CD14-positive monocyte (primary cell): ENCODE measurements around the gene PDZK1. TPM values are rescaled to one million over a fixed set of nuclear protein-coding genes. Genes with fewer than 3 reads are reported as not detected.
A peak's percentile ranks its signal among the peaks of the same experiment; 100 is the strongest.

Experiments used
- DNase-seq, 3 donors: peaks; one replicate each; pipeline ENCODE4 v3.0.0-alpha.2; 2011 to 2022
- H2AFZ ChIP-seq: 2 replicates; pipeline ENCODE4 v1.6.0; 2012; ENCODE audit warnings: mild to moderate bottlenecking, low read depth, low read length, inconsistent platforms; ENCODE audit not compliant: insufficient read depth, poor library complexity, severe bottlenecking
- H3K27ac ChIP-seq, 2 donors: 1 replicate in 1 of 2; 2 replicates in 1 of 2; pipeline ENCODE4 v1.5.1; 2012 to 2013; ENCODE audit warnings: low read length in 2 of 2, control low read depth in 1 of 2, inconsistent platforms in 1 of 2, low read depth in 1 of 2, mild to moderate bottlenecking in 1 of 2
- H3K27me3 ChIP-seq, 2 donors: one replicate each; pipeline versions ENCODE4 v1.6.0 to v1.6.1; 2011 to 2013; ENCODE audit warnings: low read length in 2 of 2; ENCODE audit not compliant: control insufficient read depth in 2 of 2, insufficient read depth in 2 of 2
- H3K36me3 ChIP-seq, 2 donors: replicated peaks in 1 of 2; 1 replicate in 1 of 2; 2 replicates in 1 of 2; pipeline versions ENCODE4 v1.5.1 to v1.6.1; 2012 to 2013; ENCODE audit warnings: low read length in 2 of 2, control low read depth in 1 of 2, inconsistent platforms in 1 of 2, mild to moderate bottlenecking in 1 of 2; ENCODE audit not compliant: insufficient read depth in 2 of 2, control insufficient read depth in 1 of 2
- H3K4me1 ChIP-seq, 2 donors: 1 replicate in 1 of 2; 2 replicates in 1 of 2; pipeline versions ENCODE4 v1.5.1 to v1.6.1; 2012 to 2013; ENCODE audit warnings: low read length in 2 of 2, control low read depth in 1 of 2, inconsistent platforms in 1 of 2, mild to moderate bottlenecking in 1 of 2, moderate library complexity in 1 of 2; ENCODE audit not compliant: insufficient read depth in 2 of 2, control insufficient read depth in 1 of 2
- H3K4me2 ChIP-seq: replicated peaks from 2 replicates; pipeline ENCODE3; 2012; ENCODE audit warnings: low read length, moderate library complexity, mild to moderate bottlenecking; ENCODE audit not compliant: poor library complexity, severe bottlenecking; ENCODE audit errors: extremely low read depth
- H3K4me3 ChIP-seq, 3 experiments: fragments of 200-600 bp in 1 of 3; sonication (generic) in 1 of 3; replicated peaks in 1 of 3; 1 replicate in 2 of 3; 2 replicates in 1 of 3; pipeline ENCODE4 v1.5.1; 2011 to 2013; ENCODE audit warnings: low read length in 3 of 3, mild to moderate bottlenecking in 3 of 3, control low read depth in 2 of 3, low read depth in 2 of 3, inconsistent platforms in 1 of 3, moderate library complexity in 1 of 3
- H3K79me2 ChIP-seq: 2 replicates; pipeline ENCODE4 v1.6.0; 2012; ENCODE audit warnings: mild to moderate bottlenecking, control low read depth, inconsistent platforms, low read length, moderate library complexity; ENCODE audit not compliant: insufficient read depth
- H3K9ac ChIP-seq: 2 replicates; pipeline ENCODE4 v1.6.0; 2017; ENCODE audit warnings: low read length, mild to moderate bottlenecking; ENCODE audit not compliant: insufficient read depth, poor library complexity, severe bottlenecking
- H3K9me3 ChIP-seq, 2 donors: replicated peaks in 1 of 2; 1 replicate in 1 of 2; 2 replicates in 1 of 2; pipeline versions ENCODE4 v1.5.1 to v1.6.1; 2012 to 2013; ENCODE audit warnings: low read length in 2 of 2, control low read depth in 1 of 2; ENCODE audit not compliant: control insufficient read depth in 1 of 2, insufficient read depth in 1 of 2
- H4K20me1 ChIP-seq: 2 replicates; pipeline ENCODE4 v1.6.0; 2012; ENCODE audit warnings: mild to moderate bottlenecking, low read length, control low read depth, moderate library complexity; ENCODE audit not compliant: insufficient read depth
- H3K27ac Mint-ChIP-seq, 7 donors: one replicate each; pipeline ENCODE4 v1.8.0; 2020; ENCODE audit warnings: mild to moderate bottlenecking in 7 of 7, mixed read lengths in 7 of 7, moderate library complexity in 6 of 7, inconsistent platforms in 2 of 7
- H3K27me3 Mint-ChIP-seq, 3 donors: one replicate each; pipeline ENCODE4 v1.8.0; 2021 to 2022; ENCODE audit warnings: low read depth in 3 of 3, mild to moderate bottlenecking in 3 of 3, mixed read lengths in 3 of 3, moderate library complexity in 3 of 3, inconsistent platforms in 1 of 3
- H3K36me3 Mint-ChIP-seq, 2 donors: one replicate each; pipeline ENCODE4 v1.8.0; 2020; ENCODE audit warnings: mixed read lengths in 2 of 2, inconsistent platforms in 1 of 2, mild to moderate bottlenecking in 1 of 2
- H3K4me1 Mint-ChIP-seq: one replicate; pipeline ENCODE4 v1.8.0; 2020; ENCODE audit warnings: mild to moderate bottlenecking, mixed read lengths
- H3K4me3 Mint-ChIP-seq, 2 donors: one replicate each; pipeline ENCODE4 v1.8.0; 2020; ENCODE audit warnings: mild to moderate bottlenecking in 2 of 2, mixed read lengths in 2 of 2, moderate library complexity in 1 of 2
- H3K9me3 Mint-ChIP-seq, 7 donors: one replicate each; pipeline ENCODE4 v1.8.0; 2020 to 2022; ENCODE audit warnings: mixed read lengths in 7 of 7, mild to moderate bottlenecking in 6 of 7, moderate library complexity in 6 of 7, inconsistent platforms in 2 of 7
- WGBS: methylation state at CpG from one replicate; pipeline ENCODE4 v1.1.5; 2013; ENCODE audit warnings: missing lambda C conversion rate; ENCODE audit not compliant: insufficient coverage; 5-methylcytosine and 5-hydroxymethylcytosine counted together
- intact Hi-C, 2 donors: fragments of 100-400 bp; cut with micrococcal nuclease; formaldehyde crosslinking; loops; one replicate each; pipeline versions ENCODE4 v1.15.0 to v1.15.1; 2023
- polyA plus RNA-seq, 3 donors: library from polyadenylated mRNA; depleted of rRNA in 1 of 3; unstranded in 2 of 3; stranded (reverse) in 1 of 3; fragments of 300-500 nt in 2 of 3; fragments of >200 nt in 1 of 3; fragmentation: Illumina TruSeq in 2 of 3; gene quantifications; 1 replicate in 2 of 3; 2 replicates in 1 of 3; pipeline ENCODE4 v1.2.3, GENCODE V29; 2012 to 2021
- TF ChIP-seq, protein P1 (sequence below): fragments of 200-600 bp; IDR thresholded peaks from one replicate; pipeline ENCODE4 v1.8.0; 2022; ENCODE audit warnings: antibody characterized with exemption, mild to moderate bottlenecking

The PDZK1 gene
- polyA plus RNA-seq, 3 donors, result 0.04 TPM; not detected in 2

- Mint-ChIP-seq H3K9me3 (peaks cover 0 to 2% (median 0%) of the 10 kb centered on the region in 7 donors), H3K4me1 (peaks cover 8% of the 10 kb centered on the region), H3K36me3 (no peaks in the 10 kb centered on the region), H3K27me3 (peaks cover 0 to 9% (median 0%) of the 10 kb centered on the region in 3 donors), H3K27ac (no peak overlapping the region), H3K4me3 (no peak overlapping the region)
- no CpG with 5 or more reads among the region's 2 CpGs for WGBS
- no peaks in the 10 kb centered on the region for H3K9me3 ChIP-seq
- no peak overlapping the region for H2AFZ ChIP-seq
- no peak overlapping the region for H3K4me3 ChIP-seq
- H3K9ac ChIP-seq, result no peak overlapping the region
- no peaks in the 10 kb centered on the region for H3K79me2 ChIP-seq
- H3K27ac ChIP-seq, result no peak overlapping the region
- no peaks in the 10 kb centered on the region for H3K36me3 ChIP-seq
- no peaks in the 10 kb centered on the region for H4K20me1 ChIP-seq
- no peaks in the 10 kb centered on the region for H3K27me3 ChIP-seq
- peaks cover 4 to 9% of the 10 kb centered on the region in 2 donors for H3K4me1 ChIP-seq
- intact Hi-C loops, result no loop called here
- TF ChIP-seq, protein P1, sequence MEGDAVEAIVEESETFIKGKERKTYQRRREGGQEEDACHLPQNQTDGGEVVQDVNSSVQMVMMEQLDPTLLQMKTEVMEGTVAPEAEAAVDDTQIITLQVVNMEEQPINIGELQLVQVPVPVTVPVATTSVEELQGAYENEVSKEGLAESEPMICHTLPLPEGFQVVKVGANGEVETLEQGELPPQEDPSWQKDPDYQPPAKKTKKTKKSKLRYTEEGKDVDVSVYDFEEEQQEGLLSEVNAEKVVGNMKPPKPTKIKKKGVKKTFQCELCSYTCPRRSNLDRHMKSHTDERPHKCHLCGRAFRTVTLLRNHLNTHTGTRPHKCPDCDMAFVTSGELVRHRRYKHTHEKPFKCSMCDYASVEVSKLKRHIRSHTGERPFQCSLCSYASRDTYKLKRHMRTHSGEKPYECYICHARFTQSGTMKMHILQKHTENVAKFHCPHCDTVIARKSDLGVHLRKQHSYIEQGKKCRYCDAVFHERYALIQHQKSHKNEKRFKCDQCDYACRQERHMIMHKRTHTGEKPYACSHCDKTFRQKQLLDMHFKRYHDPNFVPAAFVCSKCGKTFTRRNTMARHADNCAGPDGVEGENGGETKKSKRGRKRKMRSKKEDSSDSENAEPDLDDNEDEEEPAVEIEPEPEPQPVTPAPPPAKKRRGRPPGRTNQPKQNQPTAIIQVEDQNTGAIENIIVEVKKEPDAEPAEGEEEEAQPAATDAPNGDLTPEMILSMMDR, result no peak
- DNase-seq, result no peak
- no peak overlapping the region for H3K4me2 ChIP-seq
These were observed 5.8 kb downstream of the PDZK1 start for GRCh38 chr1:145701306-145701862.

DNA sequence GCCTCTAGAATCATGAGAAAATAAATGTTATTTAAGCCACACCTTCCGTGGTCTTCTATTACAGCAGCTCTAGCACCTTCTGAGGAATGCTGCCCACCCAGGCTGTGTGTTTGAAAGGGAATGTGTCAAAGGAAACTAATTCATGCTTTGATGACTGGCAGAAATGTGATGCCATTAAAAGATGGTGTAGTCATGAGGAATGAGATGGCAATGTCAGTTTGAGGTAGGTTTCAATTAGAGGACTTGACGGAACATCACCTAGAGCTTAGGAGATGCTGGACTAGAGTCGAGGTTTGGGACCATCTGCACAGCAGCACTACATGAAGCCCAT is 10.6 kb downstream of the PDZK1 start:
- H4K20me1 ChIP-seq, result no peaks in the 10 kb centered on the region
- H3K36me3 ChIP-seq, result no peaks in the 10 kb centered on the region
- no peaks in the 10 kb centered on the region for H3K79me2 ChIP-seq
- no peak for DNase-seq
- no peaks in the 10 kb centered on the region for H3K9me3 ChIP-seq
- peaks cover 18% of the 10 kb centered on the region for H3K4me1 Mint-ChIP-seq
- H3K27me3 ChIP-seq, result no peaks in the 10 kb centered on the region
- no peak overlapping the region for H3K4me3 ChIP-seq
- peaks cover 0 to 4% (median 0%) of the 10 kb centered on the region in 7 donors for H3K9me3 Mint-ChIP-seq
- H2AFZ ChIP-seq, result no peak overlapping the region
- peaks cover 0 to 11% (median 1%) of the 10 kb centered on the region in 3 donors for H3K27me3 Mint-ChIP-seq
- intact Hi-C loops, result no loop called here
- H3K4me3 Mint-ChIP-seq, result no peak overlapping the region
- no peak overlapping the region for H3K27ac ChIP-seq
- TF ChIP-seq, protein P1, result no peak
- H3K27ac Mint-ChIP-seq, result peak overlapping the region in 1 of 7 donors; percentile 12
- H3K4me2 ChIP-seq, result no peak overlapping the region
- WGBS, result no CpG with 5 or more reads among the region's 3 CpGs
- H3K4me1 ChIP-seq, result peaks cover 10 to 15% of the 10 kb centered on the region in 2 donors
- no peak overlapping the region for H3K9ac ChIP-seq
- H3K36me3 Mint-ChIP-seq, result no peaks in the 10 kb centered on the region
